HepG2 (cell line): Measurements from ENCODE around the gene EFNA2. TPM values are rescaled to one million over a fixed set of nuclear protein-coding genes. Genes with fewer than 3 reads are reported as not detected.

Experiments used
- ATAC-seq: fragments of 200-7000 bp; cut with Tn5 transposase; 3 replicates; pipeline ENCODE4 v1.9.1; 2020; ENCODE audit warnings: mild to moderate bottlenecking, moderate library complexity
- BruUV-seq: library from RNA; stranded (reverse); fragments of 400-500 nt; replicated peaks from 2 replicates; lab custom pipeline; 2021; lab: Mats Ljungman, UMichigan
- CTCF ChIA-PET: fragments of 300-600 bp; formaldehyde crosslinking; extraction: SDS; loops from one replicate; lab custom pipeline; 2021; ENCODE audit warnings: low total read pairs, inconsistent platforms, low intra/inter-chr PET ratio; lab: Yijun Ruan, JAX
- POLR2A ChIA-PET: fragments of 350-600 bp; sonication (Branson Sonifier 250); formaldehyde crosslinking; loops from one replicate; lab custom pipeline; 2020; ENCODE audit warnings: antibody characterized with exemption, inconsistent platforms; lab: Yijun Ruan, JAX
- DNase-seq: peaks from one replicate; pipeline ENCODE4 v3.0.0-alpha.2; 2015; ENCODE audit warnings: low spot score
- FAIRE-seq: peaks from 3 replicates; lab custom pipeline; 2011; peaks lifted over from hg19 to GRCh38; lab: Jason Lieb, UNC
- H2AFZ ChIP-seq: one replicate; pipeline ENCODE4 v1.6.1; 2011; ENCODE audit warnings: low read length, inconsistent platforms
- H3K27ac ChIP-seq: fragments of 300-600 bp; 3 replicates; pipeline ENCODE4 v1.8.0; 2011; ENCODE audit warnings: mixed run types, mild to moderate bottlenecking, mixed read lengths, low read length, inconsistent platforms; ENCODE audit not compliant: insufficient read depth; ENCODE audit errors: extremely low read length
- H3K27me3 ChIP-seq, 2 experiments: fragments of 200-600 bp in 1 of 2; 2 replicates in 1 of 2; 3 replicates in 1 of 2; pipeline versions ENCODE4 v1.6.0 to v1.8.0; 2011; ENCODE audit warnings: low read length in 2 of 2, mild to moderate bottlenecking in 2 of 2, moderate library complexity in 2 of 2, inconsistent platforms in 1 of 2; ENCODE audit not compliant: insufficient read depth in 2 of 2, control insufficient read depth in 1 of 2
- H3K36me3 ChIP-seq, 2 experiments: fragments of 200-600 bp in 1 of 2; replicated peaks in 1 of 2; 2 replicates in 1 of 2; 3 replicates in 1 of 2; pipeline versions ENCODE4 v1.5.1 to v1.8.0; 2011; ENCODE audit warnings: low read length in 2 of 2, inconsistent platforms in 1 of 2; ENCODE audit not compliant: insufficient read depth in 2 of 2, control insufficient read depth in 1 of 2
- H3K4me1 ChIP-seq: 2 replicates; pipeline ENCODE4 v1.5.1; 2012; ENCODE audit warnings: low read length, inconsistent platforms; ENCODE audit not compliant: insufficient read depth
- H3K4me2 ChIP-seq: 2 replicates; pipeline ENCODE4 v1.6.0; 2011; ENCODE audit warnings: low read depth, low read length, inconsistent platforms
- H3K4me3 ChIP-seq, 3 experiments: fragments of 200-600 bp in 1 of 3; sonication (generic), shearing (Covaris generic) in 1 of 3; replicated peaks in 1 of 3; 2 replicates each; pipeline ENCODE4 v1.5.1; 2011 to 2016; ENCODE audit warnings: low read length in 3 of 3, inconsistent platforms in 2 of 3, low read depth in 2 of 3, mild to moderate bottlenecking in 2 of 3, control low read depth in 1 of 3, mixed read lengths in 1 of 3; ENCODE audit not compliant: insufficient read depth in 1 of 3
- H3K79me2 ChIP-seq: one replicate; pipeline ENCODE4 v1.6.1; 2011; ENCODE audit warnings: low read length, inconsistent platforms; ENCODE audit not compliant: insufficient read depth
- H3K9ac ChIP-seq: 2 replicates; pipeline ENCODE4 v1.6.0; 2011; ENCODE audit warnings: mild to moderate bottlenecking, low read depth, low read length, inconsistent platforms; ENCODE audit not compliant: insufficient read depth
- H3K9me3 ChIP-seq: 2 replicates; pipeline ENCODE4 v1.5.1; 2012; ENCODE audit warnings: mild to moderate bottlenecking, low read length
- H4K20me1 ChIP-seq: 2 replicates; pipeline ENCODE4 v1.6.0; 2011; ENCODE audit warnings: inconsistent platforms, mild to moderate bottlenecking, low read length, moderate library complexity; ENCODE audit not compliant: insufficient read depth
- ATRX ChIP-seq: sonication (generic); formaldehyde crosslinking; IDR thresholded peaks from 2 replicates; pipeline ENCODE4 v1.4.0; 2020; ENCODE audit warnings: missing genetic modification reagents, borderline replicate concordance
- BHLHE40 ChIP-seq: IDR thresholded peaks from 2 replicates; pipeline ENCODE4 v1.6.1; 2011; ENCODE audit warnings: low read length, improper control_type of control experiment
- ELF1 ChIP-seq: sonication (generic); formaldehyde crosslinking; IDR thresholded peaks from 2 replicates; pipeline ENCODE4 v1.4.0; 2020; ENCODE audit warnings: missing genetic modification reagents
- HHEX ChIP-seq: IDR thresholded peaks from 2 replicates; pipeline ENCODE4 v1.6.1; 2016; ENCODE audit warnings: control low read depth
- HOXA3 ChIP-seq: sonication (generic); formaldehyde crosslinking; IDR thresholded peaks from 2 replicates; pipeline ENCODE4 v1.5.0; 2020; ENCODE audit warnings: missing genetic modification reagents
- MAX ChIP-seq: IDR thresholded peaks from 2 replicates; pipeline ENCODE4 v1.6.1; 2012; ENCODE audit warnings: inconsistent platforms
- MXD3 ChIP-seq: IDR thresholded peaks from 2 replicates; pipeline ENCODE4 v1.6.1; 2016; ENCODE audit warnings: mild to moderate bottlenecking, missing biosample characterization, missing genetic modification reagents
- NFIC ChIP-seq: IDR thresholded peaks from 2 replicates; pipeline ENCODE4 v1.6.1; 2012; ENCODE audit warnings: mild to moderate bottlenecking, low read length, inconsistent platforms
- PRPF4 ChIP-seq: fragments of 200-400 bp; formaldehyde crosslinking; IDR thresholded peaks from 2 replicates; pipeline ENCODE4 v1.6.1; 2016; ENCODE audit warnings: low read length, low read depth; ENCODE audit not compliant: poor library complexity, severe bottlenecking
- SAP130 ChIP-seq: IDR thresholded peaks from 2 replicates; pipeline ENCODE4 v1.6.1; 2016; ENCODE audit warnings: low read depth
- STAT6 ChIP-seq: sonication (generic); formaldehyde crosslinking; IDR thresholded peaks from 2 replicates; pipeline ENCODE4 v1.4.0; 2020; ENCODE audit warnings: missing genetic modification reagents, mild to moderate bottlenecking, borderline replicate concordance
- THAP9 ChIP-seq: sonication (generic); formaldehyde crosslinking; IDR thresholded peaks from 2 replicates; pipeline ENCODE4; 2020; ENCODE audit warnings: missing genetic modification reagents, mild to moderate bottlenecking, borderline replicate concordance
- ZBTB26 ChIP-seq: IDR thresholded peaks from 2 replicates; pipeline ENCODE4 v1.6.1; 2016; ENCODE audit warnings: missing compliant biosample characterization, missing genetic modification reagents, borderline replicate concordance
- ZNF790 ChIP-seq: sonication (generic); formaldehyde crosslinking; IDR thresholded peaks from 2 replicates; pipeline ENCODE4 v1.8.0; 2022; ENCODE audit warnings: missing genetic modification reagents, mild to moderate bottlenecking, borderline replicate concordance
- WGBS: methylation state at CpG from one replicate; pipeline ENCODE4 v1.1.6; 2017; ENCODE audit warnings: low lambda C conversion rate; 5-methylcytosine and 5-hydroxymethylcytosine counted together
- in situ Hi-C: cut with HindIII; loops from 2 replicates; pipeline ENCODE4 v1.10.0; 2017; ENCODE audit warnings: low pct_unique_long_range_greater_than_20kb; ENCODE audit not compliant: extremely low pct_ligation_motif_present
- intact Hi-C: fragments of 100-400 bp; cut with micrococcal nuclease; formaldehyde crosslinking; loops from one replicate; pipeline ENCODE4 v1.10.0; 2022; ENCODE audit not compliant: unreplicated experiment
- polyA plus RNA-seq, 8 experiments: library from polyadenylated mRNA; depleted of rRNA in 3 of 8; stranded (reverse) in 7 of 8; unstranded in 1 of 8; fragments of >200 nt; fragmentation: Illumina TruSeq in 4 of 8; extraction: Trizol in 4 of 8; gene quantifications; 2 replicates each; pipeline versions ENCODE4 v1.2.1 to v1.2.3, GENCODE V29; 2011 to 2016; ENCODE audit warnings: low read depth in 4 of 8, missing spikeins in 1 of 8, mixed read lengths in 1 of 8; ENCODE audit not compliant: insufficient read depth in 1 of 8
- total RNA-seq, 5 experiments: library from RNA; depleted of rRNA; stranded (reverse); fragments of >200 nt; fragmentation: Illumina TruSeq; extraction: Trizol; gene quantifications; 2 replicates each; pipeline ENCODE4 v1.2.3, GENCODE V29; 2016; ENCODE audit warnings: low read depth in 1 of 5

Gene EFNA2
- total and polyA plus RNA-seq, 2 of the 13 experiments (the other 11 are each of a cell fraction or from before 2014, with no cell fraction given), result 6.0 to 9.9 TPM

- TF ChIP-seq MAX (0 out of 2 replicates have a peak, but pooled peaks have one; percentile 13), MXD3 (CRISPR knock-in tag) (0 out of 2 replicates have a peak, but pooled peaks have one; percentile 33), NFIC (no peak), HOXA3 (0 out of 2 replicates have a peak, but pooled peaks have one; percentile 7)
Measured at GRCh38 chr19:1237027-1237659, 48.5 kb upstream of the EFNA2 start (continued).

GRCh38 chr19:1237754-1238368 lies 47.8 kb upstream of the EFNA2 start, which contains the start of gene CBARP:
CBARP (minus strand) TSS chr19:1238005; CDS start chr19:1236100, 1,905 bp downstream.
- H2AFZ ChIP-seq, result no peak within 1 kb of the TSS
- H3K9me3 ChIP-seq, result no peaks in the 10 kb centered on the region
- in situ Hi-C loops, result no loop called here
- H3K4me2 ChIP-seq, result peak within 1 kb of the TSS; percentile 91
- 0% methylated on average over 3 of the region's 87 CpGs for WGBS
- no peaks in the 10 kb centered on the region for H3K27me3 ChIP-seq
- H4K20me1 ChIP-seq, result no peaks in the 10 kb centered on the region
- H3K36me3 ChIP-seq, result peaks cover 0 to 3% of the 10 kb centered on the region in 2 experiments; a peak in 1 of 5 replicates
- H3K9ac ChIP-seq, result peak within 1 kb of the TSS; percentile 64; the same call in 1 of the 2 replicates
- peak within 1 kb of the TSS; percentile 7 for H3K27ac ChIP-seq
- no peak for DNase-seq
- BruUV-seq, result no TSS peak
- CTCF ChIA-PET, result no interaction called here
- POLR2A ChIA-PET, result interaction anchor here (0.6 to 10.1 kb wide), 8 partner anchors 13 to 774 kb away, joined by 3 to 469 read pairs (median 4); partner anchors contain the start of gene CIRBP
- intact Hi-C loops, result no loop called here
- FAIRE-seq, result no peak
- peaks cover 9% of the 10 kb centered on the region for H3K79me2 ChIP-seq
- peak; percentile 8; the same call in 1 of the 3 replicates for ATAC-seq
- peaks cover 34% of the 10 kb centered on the region for H3K4me1 ChIP-seq
- peak within 1 kb of the TSS; percentile 59 to 77 (median 77); a peak in 5 of 6 replicates for H3K4me3 ChIP-seq
- TF ChIP-seq ZBTB26 (CRISPR knock-in tag), result no peak
- TF ChIP-seq PRPF4, result no peak
- no peak for TF ChIP-seq ELF1 (CRISPR knock-in tag)
- peak; percentile 60; the same call in 1 of the 2 replicates for TF ChIP-seq BHLHE40
- TF ChIP-seq ATRX (CRISPR knock-in tag), result no peak
- TF ChIP-seq SAP130 (CRISPR knock-in tag), result peak; percentile 10; the same call in 1 of the 2 replicates
- no peak for TF ChIP-seq HHEX (CRISPR knock-in tag)
- TF ChIP-seq THAP9 (CRISPR knock-in tag), result no peak
- TF ChIP-seq ZNF790 (CRISPR knock-in tag), result no peak
- TF ChIP-seq STAT6 (CRISPR knock-in tag), result no peak
